ENCODE results near the gene ADORA2A. TPM values are rescaled to one million over a fixed set of nuclear protein-coding genes. Genes with fewer than 3 reads are reported as not detected.

ADORA2A gene
- total RNA-seq, result 1 to 10 TPM; 1.7 to 4.5 (median 2.5) TPM

GRCh38 chr22:24427500-24428164, at the start of gene ADORA2A:
Gene ADORA2A, plus strand, starts transcription at chr22:24427599. Its CDS starts 5,806 bp downstream, at chr22:24433405.
- no peak for DNase-seq (ENCODE audit: low spot score)
- TF ChIP-seq, protein P1, sequence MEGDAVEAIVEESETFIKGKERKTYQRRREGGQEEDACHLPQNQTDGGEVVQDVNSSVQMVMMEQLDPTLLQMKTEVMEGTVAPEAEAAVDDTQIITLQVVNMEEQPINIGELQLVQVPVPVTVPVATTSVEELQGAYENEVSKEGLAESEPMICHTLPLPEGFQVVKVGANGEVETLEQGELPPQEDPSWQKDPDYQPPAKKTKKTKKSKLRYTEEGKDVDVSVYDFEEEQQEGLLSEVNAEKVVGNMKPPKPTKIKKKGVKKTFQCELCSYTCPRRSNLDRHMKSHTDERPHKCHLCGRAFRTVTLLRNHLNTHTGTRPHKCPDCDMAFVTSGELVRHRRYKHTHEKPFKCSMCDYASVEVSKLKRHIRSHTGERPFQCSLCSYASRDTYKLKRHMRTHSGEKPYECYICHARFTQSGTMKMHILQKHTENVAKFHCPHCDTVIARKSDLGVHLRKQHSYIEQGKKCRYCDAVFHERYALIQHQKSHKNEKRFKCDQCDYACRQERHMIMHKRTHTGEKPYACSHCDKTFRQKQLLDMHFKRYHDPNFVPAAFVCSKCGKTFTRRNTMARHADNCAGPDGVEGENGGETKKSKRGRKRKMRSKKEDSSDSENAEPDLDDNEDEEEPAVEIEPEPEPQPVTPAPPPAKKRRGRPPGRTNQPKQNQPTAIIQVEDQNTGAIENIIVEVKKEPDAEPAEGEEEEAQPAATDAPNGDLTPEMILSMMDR (IDR thresholded peaks at IDR 0.05), result no peak
- no peak for ATAC-seq (ENCODE audit: low FRiP score)

- ATAC-seq (ENCODE audit: low FRiP score) (no peak), DNase-seq (ENCODE audit: low spot score) (no peak)
Observed at GRCh38 chr22:24379536-24379935, 47.9 kb upstream of the ADORA2A start.

GRCh38 chr22:24380220-24380904, 47.0 kb upstream of the ADORA2A start:
- TF ChIP-seq, protein P1 (IDR thresholded peaks at IDR 0.05), result no peak
- no peak for ATAC-seq (ENCODE audit: low FRiP score)
- no peak for DNase-seq (ENCODE audit: low spot score)

More at GRCh38 chr22:24379536-24379935, 47.9 kb upstream of the ADORA2A start:
- TF ChIP-seq, protein P1 (IDR thresholded peaks at IDR 0.05), result no peak

GRCh38 chr22:24380905-24381230, 46.5 kb upstream of the ADORA2A start:
- ATAC-seq (ENCODE audit: low FRiP score) (no peak), DNase-seq (ENCODE audit: low spot score) (no peak)
- TF ChIP-seq, protein P1 (IDR thresholded peaks at IDR 0.05), result no peak

- ATAC-seq (ENCODE audit: low FRiP score) (no peak), DNase-seq (ENCODE audit: low spot score) (no peak)
- TF ChIP-seq, protein P1 (IDR thresholded peaks at IDR 0.05), result no peak
Observed at GRCh38 chr22:24383061-24383460, 44.3 kb upstream of the ADORA2A start.

DNA sequence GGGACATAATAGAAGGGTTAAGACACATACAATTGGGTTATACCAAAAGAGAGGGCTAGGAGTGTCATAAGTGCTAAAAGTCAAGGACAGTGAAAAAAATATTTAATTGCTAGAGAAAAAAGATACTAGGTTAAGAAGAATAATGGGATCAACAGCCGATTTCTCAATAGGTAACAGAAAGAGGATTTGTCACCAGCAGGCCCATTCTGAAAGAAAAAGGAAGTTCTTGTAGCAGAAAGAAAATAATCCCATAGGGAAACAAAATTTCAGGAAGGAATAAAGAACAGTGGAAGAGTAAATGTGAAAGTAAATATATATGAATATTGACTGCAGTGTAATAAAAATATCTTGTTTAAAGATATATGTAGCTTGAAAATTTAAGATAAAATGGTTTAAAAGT, 43.3 kb upstream of the ADORA2A start:
- no peak for ATAC-seq (ENCODE audit: low FRiP score)
- DNase-seq (ENCODE audit: low spot score), result no peak
- TF ChIP-seq, protein P1 (IDR thresholded peaks at IDR 0.05), result no peak

Data from omental fat pad (tissue), 4 donors.